ENCODE data around the gene TMCO5A. TPM values are rescaled to one million over a fixed set of nuclear protein-coding genes. Genes with fewer than 3 reads are reported as not detected.

Gene TMCO5A
- total RNA-seq, 4 donors from 2014 or later, result not detected

GRCh38 chr15:37921527-37922385, 12.7 kb upstream of the TMCO5A start:
- Histone ChIP-seq H3K4me1 (no peaks in the 10 kb centered on the region), H3K4me3 (replicated peaks in 1 of 3) (no peak overlapping the region), H3K27me3 (no peaks in the 10 kb centered on the region), H3K27ac (no peak overlapping the region), H3K36me3 (no peaks in the 10 kb centered on the region), H3K9me3 (no peaks in the 10 kb centered on the region)
- intact Hi-C loops (cut with DNase I), result no loop called here
- no peak for DNase-seq
- TF ChIP-seq CTCF (IDR thresholded peaks at IDR 0.05) (no peak), POLR2A (IDR thresholded peaks at IDR 0.05) (no peak)
- WGBS, 2 donors, result 82 to 87% methylated on average over 6 of the region's 6 CpGs

GRCh38 chr15:37926136-37926535, 8.3 kb upstream of the TMCO5A start:
- no peaks in the 10 kb centered on the region for H3K27me3 ChIP-seq
- H3K9me3 ChIP-seq, result no peaks in the 10 kb centered on the region
- no peaks in the 10 kb centered on the region for H3K36me3 ChIP-seq
- WGBS, 2 donors, result 92% methylated on average over 3 of the region's 3 CpGs
- no peak for TF ChIP-seq CTCF (IDR thresholded peaks at IDR 0.05)
- TF ChIP-seq POLR2A (IDR thresholded peaks at IDR 0.05), result no peak
- no peak overlapping the region for H3K4me3 ChIP-seq (replicated peaks in 1 of 3)
- DNase-seq, result no peak
- H3K4me1 ChIP-seq, result no peaks in the 10 kb centered on the region
- intact Hi-C loops (cut with DNase I), result no loop called here
- no peak overlapping the region for H3K27ac ChIP-seq

GRCh38 chr15:37929238-37929637, 5.2 kb upstream of the TMCO5A start:
- WGBS, 2 donors, result 50 to 53% methylated on average over 1 of the region's 1 CpG
- Histone ChIP-seq H3K36me3 (no peaks in the 10 kb centered on the region), H3K9me3 (no peaks in the 10 kb centered on the region), H3K4me1 (no peaks in the 10 kb centered on the region), H3K4me3 (replicated peaks in 1 of 3) (no peak overlapping the region), H3K27ac (no peak overlapping the region), H3K27me3 (no peaks in the 10 kb centered on the region)
- intact Hi-C loops (cut with DNase I), result no loop called here
- TF ChIP-seq POLR2A (IDR thresholded peaks at IDR 0.05) (no peak), CTCF (IDR thresholded peaks at IDR 0.05) (no peak)
- DNase-seq, result no peak

- Histone ChIP-seq H3K4me3 (replicated peaks in 1 of 3) (no peak overlapping the region), H3K27me3 (no peaks in the 10 kb centered on the region), H3K27ac (no peak overlapping the region), H3K9me3 (no peaks in the 10 kb centered on the region), H3K4me1 (no peaks in the 10 kb centered on the region), H3K36me3 (no peaks in the 10 kb centered on the region)
- DNase-seq, result no peak
- intact Hi-C loops (cut with DNase I), result no loop called here
- TF ChIP-seq POLR2A (IDR thresholded peaks at IDR 0.05) (no peak), CTCF (IDR thresholded peaks at IDR 0.05) (no peak)
These were observed 3.1 kb upstream of the TMCO5A start for GRCh38 chr15:37931321-37931720.

GRCh38 chr15:37931868-37932267, 2.6 kb upstream of the TMCO5A start:
- Histone ChIP-seq H3K4me1 (no peaks in the 10 kb centered on the region), H3K27me3 (no peaks in the 10 kb centered on the region), H3K9me3 (no peaks in the 10 kb centered on the region), H3K4me3 (replicated peaks in 1 of 3) (no peak overlapping the region), H3K36me3 (no peaks in the 10 kb centered on the region), H3K27ac (no peak overlapping the region)
- intact Hi-C loops (cut with DNase I), result no loop called here
- no peak for DNase-seq
- no peak for TF ChIP-seq CTCF (IDR thresholded peaks at IDR 0.05)
- no peak for TF ChIP-seq POLR2A (IDR thresholded peaks at IDR 0.05)
- WGBS, 2 donors, result 67 to 73% methylated on average over 1 of the region's 1 CpG

All from thyroid gland (tissue), 4 donors.